NCI-H1105 (cell line): Measurements from ENCODE around the gene KHDRBS1.
"Not testable (repeated sequence)": the region's sequence is repeated elsewhere in the genome, so short reads cannot be mapped to it uniquely, and the experiment has no call there.

Source experiments
- DNase-seq: peaks from one replicate; lab custom pipeline; 2025; lab: John Stamatoyannopoulos, UW

KHDRBS1 gene

DNA sequence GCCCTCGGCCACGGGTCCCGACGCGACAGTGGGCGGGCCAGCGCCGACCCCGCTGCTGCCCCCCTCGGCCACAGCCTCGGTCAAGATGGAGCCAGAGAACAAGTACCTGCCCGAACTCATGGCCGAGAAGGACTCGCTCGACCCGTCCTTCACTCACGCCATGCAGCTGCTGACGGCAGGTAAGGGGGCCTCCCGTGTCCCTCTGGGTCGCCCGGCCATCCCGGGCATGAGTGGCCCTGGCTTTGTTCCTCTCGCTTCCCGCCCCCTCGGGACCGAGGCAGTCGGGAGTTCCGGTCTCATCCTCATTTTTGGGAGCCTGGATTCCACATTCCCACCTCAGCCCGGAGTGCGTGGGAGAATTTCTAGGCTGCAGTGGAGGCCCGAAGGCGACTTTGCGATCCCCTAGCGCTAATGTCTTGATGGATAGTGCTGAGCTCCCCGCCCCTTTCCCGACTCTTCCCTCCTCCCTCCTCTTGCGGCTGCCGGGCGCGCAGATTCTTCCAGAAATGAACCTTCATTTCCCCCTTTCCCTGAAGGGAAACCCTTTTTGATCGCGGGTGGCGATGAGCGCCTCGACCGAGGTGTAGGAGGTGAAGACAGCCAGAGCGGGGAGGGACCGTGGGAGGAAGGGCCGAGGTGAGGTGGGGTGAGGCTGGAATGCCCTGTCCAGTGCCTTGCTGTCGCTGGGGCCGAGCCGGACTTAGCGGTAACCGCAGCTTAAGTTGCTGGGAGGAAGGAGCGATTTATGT is 705 bp downstream of the KHDRBS1 start:
- DNase-seq: peak; percentile 23

DNA sequence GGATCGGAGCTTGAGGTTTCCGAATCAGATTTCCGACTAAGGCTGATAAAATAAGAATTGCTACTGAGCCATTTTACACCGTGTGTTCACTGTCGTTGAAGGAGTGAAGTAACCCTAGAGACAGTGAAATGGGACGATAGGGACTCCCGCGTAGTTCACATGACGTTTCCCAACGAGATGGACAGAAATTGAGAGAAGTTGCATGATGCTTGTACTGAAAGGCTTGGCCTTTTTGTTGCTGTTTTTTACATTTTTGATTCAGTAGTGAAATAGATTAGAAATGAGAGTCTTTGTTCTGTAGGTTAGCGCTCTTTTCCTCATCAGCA is 1.2 kb downstream of the KHDRBS1 start:
- no peak for DNase-seq

DNA sequence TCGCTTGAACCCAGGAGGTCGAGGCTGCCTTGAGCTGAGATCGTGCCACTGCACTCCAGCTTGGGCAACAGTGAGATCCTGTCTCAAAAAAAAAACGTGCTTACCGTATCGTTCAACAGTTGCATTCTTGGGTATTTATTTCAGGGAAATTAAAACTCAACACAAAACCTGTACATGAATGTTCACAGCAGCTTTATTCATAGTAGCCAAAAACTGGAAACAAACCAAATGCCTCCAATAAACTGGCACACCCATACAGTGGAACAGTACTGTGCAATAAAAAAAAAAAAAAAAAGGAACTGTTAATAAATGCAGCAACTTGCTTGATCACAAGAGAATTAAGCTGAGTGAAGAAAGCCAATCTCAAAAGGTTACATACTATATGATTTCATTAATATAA is 6.7 kb downstream of the KHDRBS1 start:
- no peak for DNase-seq

DNA sequence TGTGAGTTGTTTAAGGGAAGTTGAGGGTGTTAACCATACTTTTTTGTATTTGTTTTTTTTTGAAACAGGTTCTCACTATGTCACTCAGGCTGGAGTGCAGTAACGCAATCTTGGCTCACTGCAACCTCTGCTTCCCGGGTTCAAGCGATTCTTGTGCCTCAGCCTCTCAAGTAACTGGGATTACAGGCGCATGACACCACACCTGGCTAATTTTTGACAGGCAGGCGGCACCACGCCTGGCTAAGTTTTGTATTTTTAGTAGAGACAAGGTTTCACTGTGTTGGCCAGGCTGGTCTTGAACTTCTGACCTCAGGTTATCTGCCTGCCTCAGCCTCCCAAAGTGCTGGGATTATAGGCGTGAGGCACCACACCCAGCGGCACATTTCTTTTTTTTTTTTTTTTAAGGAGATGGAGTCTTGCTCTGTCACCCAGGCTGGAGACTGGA is 7.9 kb downstream of the KHDRBS1 start:
- DNase-seq: not testable (repeated sequence)

GRCh38 chr1:32023351-32023750 is 9.7 kb downstream of the KHDRBS1 start:
- no peak for DNase-seq

DNA sequence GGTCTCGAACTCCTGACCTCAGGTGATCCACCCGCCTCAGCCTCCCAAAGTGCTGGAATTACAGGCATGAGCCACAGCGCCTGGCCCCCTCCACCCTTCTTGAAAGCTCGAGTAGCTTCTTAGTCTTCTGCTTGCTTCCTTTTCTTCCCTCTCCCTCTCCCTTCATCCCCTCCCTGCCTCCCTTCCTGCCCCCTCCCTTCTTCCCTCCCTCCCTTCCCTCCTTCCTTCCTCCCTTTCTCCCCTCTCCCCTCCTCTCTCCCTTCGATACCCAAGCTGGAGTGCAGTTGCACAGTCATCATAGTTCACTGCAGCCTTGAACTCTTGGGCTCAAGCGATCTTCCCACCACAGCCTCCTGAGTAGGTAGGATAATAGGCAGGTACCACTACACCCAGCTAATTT is 11.8 kb downstream of the KHDRBS1 start:
- no peak for DNase-seq

DNA sequence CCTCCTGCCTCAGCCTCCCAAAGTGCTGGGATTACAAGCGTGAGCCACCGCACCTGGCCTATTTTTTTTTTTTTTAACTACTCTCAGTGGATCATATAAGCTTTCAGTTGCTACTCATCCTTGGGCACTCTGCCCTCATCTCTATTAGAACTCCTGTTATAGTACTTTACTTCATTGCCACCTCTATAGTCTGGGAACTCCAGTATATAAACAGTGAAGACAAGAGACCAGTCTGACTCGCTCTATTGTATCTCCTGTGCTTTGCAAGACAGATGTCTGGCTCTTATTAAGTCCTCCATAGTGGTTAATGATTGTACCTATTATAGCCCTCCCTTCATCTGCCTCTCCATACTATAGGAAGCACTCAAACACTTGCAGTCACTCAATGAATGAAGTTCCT is 15.1 kb downstream of the KHDRBS1 start:
- DNase-seq: no peak

GRCh38 chr1:32031578-32032274 is 18.1 kb downstream of the KHDRBS1 start:
- no peak for DNase-seq

DNA sequence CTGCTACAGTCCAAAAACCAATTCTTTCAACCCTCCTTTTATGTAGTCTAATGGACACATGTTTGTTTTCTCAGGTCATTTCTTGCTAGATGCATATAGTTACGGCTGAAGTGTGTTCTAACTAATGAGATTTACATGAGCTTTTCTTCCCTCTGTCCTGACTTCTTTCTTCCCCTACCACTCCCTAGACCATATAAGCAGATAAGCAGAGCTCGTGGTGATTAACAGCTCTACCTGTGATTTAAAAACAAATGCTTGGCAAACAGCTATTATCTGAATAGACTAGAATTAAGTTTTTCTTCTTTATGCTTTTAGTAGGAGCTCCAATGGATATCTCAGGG is 18.6 kb downstream of the KHDRBS1 start:
- no peak for DNase-seq

DNA sequence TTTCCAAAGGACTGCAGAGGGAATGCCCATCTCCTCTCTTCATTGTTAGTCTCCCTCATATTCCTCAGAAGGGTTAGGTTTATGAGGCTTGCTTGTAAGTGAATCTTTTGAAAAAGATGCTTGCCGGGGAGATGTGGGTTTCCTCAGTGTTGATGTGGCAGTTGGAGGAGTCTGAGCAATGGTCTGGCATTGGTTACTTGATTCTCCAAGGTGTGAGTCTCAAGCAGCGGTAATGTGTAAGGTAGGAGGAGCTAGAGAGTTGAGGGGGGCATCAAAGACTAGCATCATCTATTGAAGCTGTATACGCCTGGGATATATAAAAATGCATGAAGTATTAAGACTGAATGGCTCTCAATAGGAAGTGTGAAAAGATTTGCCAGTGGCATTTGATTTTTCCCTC is 21.5 kb downstream of the KHDRBS1 start:
- no peak for DNase-seq

DNA sequence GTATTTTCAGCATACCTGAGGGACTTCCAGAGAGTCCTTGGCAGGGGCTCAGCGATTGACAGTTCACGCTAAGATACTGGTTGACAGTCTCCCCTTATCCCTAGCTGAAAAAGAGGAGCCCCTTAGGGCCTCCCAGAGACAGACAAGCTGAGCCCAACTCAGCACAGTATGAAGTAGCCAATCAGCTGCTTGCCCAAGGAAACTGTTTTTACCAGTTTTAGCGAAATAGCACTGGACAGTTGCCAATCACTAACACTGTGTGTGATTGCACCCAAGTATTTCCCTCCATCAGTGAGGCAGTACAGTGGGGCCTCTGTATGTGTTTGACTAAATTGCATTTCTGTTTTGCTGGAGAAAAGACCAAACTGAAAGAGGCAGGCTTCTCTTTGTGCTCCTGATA is 27.0 kb downstream of the KHDRBS1 start:
- DNase-seq: no peak

DNA sequence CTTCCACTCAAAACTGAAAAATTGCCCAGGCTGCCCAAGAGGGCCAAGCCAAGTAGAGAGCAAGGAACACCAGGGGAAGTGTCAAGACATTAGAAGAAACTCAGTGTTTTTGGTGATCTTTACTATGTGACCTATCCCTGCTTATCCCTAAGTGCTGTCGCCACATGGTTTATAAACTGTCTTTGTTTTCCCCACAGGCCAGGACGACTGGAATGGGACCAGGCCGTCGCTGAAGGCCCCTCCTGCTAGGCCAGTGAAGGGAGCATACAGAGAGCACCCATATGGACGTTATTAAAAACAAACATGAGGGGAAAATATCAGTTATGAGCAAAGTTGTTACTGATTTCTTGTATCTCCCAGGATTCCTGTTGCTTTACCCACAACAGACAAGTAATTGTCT is 28.7 kb downstream of the KHDRBS1 start:
- DNase-seq: no peak

DNA sequence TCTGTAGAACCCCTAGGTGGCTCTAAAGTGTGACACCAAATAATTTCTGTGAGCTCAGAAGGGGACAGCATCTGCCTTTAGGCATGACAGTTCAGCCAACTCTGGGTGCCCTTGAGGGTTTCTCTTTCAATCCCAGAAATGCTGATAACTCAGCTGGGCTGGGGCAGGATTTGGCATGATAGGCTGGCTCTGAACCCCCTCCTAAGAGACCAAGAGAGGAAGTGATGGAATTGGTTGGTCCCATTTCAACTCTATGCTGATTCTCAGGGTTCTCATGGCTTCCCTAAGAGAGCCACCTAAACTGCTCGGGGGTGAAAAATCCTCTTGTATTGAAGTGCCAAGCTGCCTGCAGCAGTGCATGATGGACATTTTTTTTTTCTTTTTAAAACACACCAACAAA is 30.6 kb downstream of the KHDRBS1 start:
- DNase-seq: no peak

DNA sequence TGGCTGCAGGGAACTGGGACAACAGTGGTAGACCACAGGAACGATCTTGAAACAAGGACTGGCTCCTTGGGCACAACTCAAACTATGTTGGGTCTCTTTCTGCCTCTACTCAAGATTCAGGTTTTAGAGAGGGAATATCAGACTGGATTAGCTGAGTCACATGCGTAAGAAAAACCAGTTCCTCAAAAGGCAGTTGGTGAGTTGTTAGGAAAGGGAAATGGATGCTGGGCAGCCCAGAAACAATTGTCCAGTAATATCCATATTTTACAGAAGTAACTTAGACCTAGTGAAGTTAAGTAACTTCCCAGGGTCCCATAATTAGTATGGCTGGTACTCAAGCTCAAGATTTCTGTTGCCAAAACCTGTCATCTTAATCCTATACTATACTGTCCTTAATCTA is 32.1 kb downstream of the KHDRBS1 start:
- no peak for DNase-seq

GRCh38 chr1:32047701-32048100 is 34.0 kb downstream of the KHDRBS1 start:
- DNase-seq: no peak

GRCh38 chr1:32048440-32048839 is 34.8 kb downstream of the KHDRBS1 start:
- no peak for DNase-seq

DNA sequence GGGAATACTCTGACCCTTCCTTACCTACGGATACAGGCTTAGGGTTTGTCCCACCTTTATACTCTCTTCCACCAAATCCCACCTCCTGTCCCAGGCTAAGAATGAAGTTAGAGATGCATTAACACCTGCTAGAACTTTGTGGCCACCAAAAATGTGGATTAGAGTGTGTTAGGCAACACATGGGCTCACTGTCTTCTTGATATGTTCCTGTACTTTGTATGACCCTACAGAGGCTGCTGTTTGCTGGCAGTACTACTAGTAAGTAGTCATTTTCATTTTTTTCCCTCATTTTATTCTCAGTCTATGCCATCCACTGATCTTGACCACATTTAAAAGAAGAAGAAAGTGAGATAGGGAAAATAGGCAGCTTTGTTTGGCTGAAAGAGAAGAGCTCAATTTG is 38.0 kb downstream of the KHDRBS1 start:
- no peak for DNase-seq

GRCh38 chr1:32052887-32053286 is 39.2 kb downstream of the KHDRBS1 start:
- DNase-seq: no peak

- DNase-seq: no peak
These were observed 41.7 kb downstream of the KHDRBS1 start for GRCh38 chr1:32055416-32055815.

DNA sequence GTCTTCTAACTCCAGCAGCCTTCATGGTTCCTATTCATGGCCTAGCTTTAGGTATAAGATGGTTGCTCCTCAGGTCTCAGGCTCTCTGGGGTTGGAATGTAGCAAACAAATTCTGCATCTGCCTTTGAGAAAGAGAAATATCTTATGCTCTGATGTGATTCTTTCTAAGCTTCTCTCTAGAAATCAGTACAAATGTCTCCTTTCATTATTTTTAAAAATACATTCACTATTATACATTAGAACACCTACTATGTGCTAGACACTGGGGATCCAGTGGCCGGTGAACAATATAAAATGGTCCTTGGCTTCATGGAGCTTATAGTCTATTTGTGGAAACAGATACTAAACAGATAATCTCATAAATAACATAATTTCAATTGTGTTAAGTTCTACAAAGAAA is 42.9 kb downstream of the KHDRBS1 start:
- no peak for DNase-seq

GRCh38 chr1:32060914-32061313 is 47.2 kb downstream of the KHDRBS1 start:
- no peak for DNase-seq

GRCh38 chr1:32062867-32063230 is 49.2 kb downstream of the KHDRBS1 start:
- no peak for DNase-seq

- DNase-seq: no peak
These were observed 49.6 kb downstream of the KHDRBS1 start for GRCh38 chr1:32063261-32063681.
